Activated T-cell treated with anti-CD3 and anti-CD28 coated beads for 48 hours (primary cell): ENCODE data around the gene GABRR3.
A peak's percentile ranks its signal among the peaks of the same experiment; 100 is the strongest.

ENCODE experiments used
- DNase-seq: peaks from one replicate; pipeline ENCODE4 v3.0.0-alpha.2; 2020; ENCODE audit warnings: low read depth

Gene GABRR3

DNA sequence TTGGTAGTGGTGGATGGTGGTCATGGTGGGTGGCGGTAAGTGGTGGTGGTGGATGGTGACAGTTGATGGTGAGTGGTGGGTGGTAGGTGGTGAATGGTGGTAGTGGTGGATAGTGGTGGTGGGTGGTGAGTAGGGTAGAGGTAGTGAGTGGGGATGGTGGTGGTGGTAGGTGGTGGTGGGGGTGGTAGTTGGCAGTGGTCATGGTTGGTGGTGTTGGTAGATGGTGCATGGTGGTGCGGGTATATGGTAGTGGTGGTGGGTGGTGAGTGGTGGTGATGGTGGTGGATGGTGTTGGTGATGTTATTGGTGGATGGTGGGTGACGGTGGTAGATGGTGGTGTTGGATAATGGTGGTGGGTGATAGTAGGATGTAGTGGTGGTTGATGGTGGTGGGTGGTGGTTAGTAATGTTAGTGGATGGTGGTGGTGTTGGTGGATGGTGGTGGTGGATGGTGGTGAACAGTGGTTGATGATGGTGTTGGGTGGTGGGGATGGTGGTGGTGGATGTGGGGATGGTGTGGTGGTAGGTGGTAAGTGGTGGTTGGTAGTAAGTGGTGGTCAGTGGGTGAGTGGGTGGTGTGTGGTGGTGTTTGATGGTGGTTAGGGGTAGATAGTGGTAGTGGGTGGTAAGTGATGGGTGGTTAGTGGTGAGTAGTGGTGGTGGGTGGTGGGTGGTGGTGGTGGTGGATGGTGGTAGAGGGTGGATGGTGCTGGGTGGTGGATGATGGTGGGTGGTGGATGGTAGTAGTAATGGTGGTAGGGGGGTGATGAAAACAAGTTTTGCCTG is 46.1 kb downstream of the GABRR3 start:
- no peak for DNase-seq

DNA sequence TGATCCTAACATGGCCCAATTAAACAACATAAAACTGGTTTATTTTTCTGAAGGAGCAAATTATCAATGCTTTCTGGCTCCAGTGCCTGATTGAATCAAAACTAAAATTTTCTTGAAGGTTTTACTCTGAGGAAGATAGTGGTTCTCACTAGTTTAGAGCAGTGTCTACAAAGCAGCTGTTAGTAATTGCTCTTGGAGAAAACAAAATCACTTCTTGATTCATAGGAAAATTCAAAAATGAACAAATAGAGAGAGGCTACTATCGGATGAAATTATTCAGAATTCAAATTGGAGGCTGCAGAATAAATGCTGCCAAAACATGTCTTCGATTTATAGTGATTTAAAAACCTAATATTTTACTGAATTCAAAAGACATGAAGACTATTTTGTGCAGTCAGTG is 47.8 kb downstream of the GABRR3 start:
- no peak for DNase-seq

DNA sequence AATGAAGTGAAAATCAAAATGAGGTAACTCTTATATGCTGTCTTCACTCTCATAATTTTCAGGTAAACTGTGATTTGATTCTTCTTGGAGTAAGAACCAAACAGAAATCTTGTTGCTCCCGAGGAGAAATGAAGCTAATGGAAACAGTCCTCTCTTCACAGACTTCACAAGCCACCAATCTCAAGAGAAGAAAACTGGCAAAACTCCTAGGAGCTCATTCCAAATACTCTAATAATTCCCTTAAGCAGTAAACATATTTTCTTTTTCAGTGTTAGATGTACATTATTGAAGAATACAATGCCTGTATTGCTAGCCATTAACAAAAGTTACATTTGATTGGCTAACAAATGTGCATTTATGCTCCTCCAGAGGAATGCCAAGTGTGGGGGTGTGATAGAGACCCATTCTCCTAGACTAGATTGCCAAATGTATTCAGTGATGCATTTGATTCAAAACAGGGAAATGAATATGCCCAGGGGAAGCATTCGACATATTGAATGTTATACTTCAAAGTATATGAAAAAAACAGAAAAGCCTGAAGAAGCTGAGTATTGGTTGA is 51.1 kb downstream of the GABRR3 start:
- no peak for DNase-seq

DNA sequence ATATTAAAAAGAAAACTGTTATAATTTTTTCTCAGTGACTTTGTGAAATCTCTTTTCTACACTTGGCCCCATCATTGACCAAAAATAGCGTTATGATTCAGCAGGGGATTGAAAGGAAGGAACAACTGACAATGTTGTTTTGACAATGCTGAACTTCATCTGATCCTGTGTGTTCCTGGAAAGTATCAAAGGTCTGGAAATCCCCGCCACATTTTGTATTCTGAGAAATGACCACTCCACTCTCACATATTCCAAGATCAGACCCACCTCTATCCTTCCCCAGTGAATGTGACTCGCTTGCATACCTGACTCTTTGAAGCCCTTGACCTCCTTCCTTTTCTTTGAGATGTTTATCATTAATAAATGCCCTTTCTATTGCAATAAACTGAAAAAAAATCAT is 53.2 kb downstream of the GABRR3 start:
- no peak for DNase-seq

DNA sequence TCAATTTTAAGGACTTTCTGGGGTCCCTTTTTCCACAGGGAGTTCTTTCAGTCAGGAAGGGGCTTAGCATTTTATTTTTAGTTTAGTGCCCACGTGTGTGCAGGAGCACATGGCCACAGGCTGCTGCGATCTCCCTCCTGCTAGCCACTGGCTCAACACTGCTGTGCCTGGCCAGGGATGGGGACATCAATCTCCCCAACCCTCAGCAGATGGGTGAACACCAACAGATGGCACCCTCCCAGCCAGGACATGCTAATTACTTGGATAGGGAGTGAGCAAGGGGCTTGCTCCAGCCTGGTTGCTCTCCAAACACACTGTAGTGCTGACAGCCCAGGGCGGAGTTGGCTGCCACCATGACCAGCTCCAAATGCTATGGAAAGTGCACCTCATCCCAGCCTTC is 55.5 kb downstream of the GABRR3 start:
- DNase-seq, result no peak

DNA sequence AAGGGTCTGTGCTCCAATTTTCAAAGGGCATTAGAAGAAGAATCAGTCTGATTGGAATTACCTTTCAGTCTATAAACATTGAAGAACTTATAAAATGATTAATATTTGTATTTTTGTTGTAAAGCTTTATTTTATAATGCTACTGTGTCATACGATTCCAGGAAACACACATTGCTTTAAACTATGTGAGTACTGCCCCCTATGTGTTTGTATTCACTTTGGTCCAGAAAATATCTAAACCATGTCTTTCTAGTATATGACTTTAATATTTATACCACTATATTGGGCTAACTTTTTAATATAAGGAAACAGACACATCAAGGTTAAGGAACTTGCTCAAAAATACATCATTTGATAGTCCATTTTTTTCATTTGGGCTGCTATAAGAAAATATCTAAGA is 59.6 kb downstream of the GABRR3 start:
- DNase-seq, result no peak

DNA sequence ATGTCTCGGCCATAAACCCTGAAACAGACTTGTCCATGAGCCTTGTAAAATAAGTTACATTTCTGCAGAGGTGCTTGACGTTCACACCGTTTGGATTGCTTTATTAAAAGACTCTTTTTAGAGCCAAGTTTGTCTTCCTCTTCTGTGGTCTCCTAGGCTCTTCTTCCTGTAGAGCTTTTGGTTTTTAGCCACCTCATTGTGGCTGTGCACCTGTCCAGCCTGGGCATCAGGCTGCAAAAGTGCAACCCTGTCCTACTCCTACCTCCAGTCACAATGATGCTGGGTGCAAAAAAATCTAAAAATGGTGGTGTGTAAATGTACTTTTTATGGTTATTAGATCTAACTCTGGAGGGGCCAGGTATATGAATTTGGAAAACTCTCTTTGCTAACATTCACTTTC is 60.1 kb downstream of the GABRR3 start:
- no peak for DNase-seq

DNA sequence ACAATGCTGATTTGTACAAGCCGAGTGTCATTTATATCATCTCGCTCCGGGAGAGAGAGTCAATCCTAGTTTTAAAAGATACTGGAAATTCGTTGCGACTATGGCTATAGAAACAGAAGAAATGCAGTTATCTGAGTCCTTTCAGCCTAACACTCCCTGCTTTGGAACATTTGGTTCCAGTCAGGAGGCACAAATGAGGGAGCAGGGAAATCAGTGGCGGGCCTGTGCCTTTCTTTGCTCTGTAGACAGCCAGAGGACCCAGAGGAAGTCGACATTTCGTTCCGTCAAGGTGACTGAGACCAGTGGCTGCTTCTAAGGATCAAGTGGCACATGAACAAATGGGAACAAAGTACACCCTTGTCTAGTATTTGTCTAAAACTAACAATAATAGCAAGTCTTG is 62.1 kb downstream of the GABRR3 start:
- no peak for DNase-seq

DNA sequence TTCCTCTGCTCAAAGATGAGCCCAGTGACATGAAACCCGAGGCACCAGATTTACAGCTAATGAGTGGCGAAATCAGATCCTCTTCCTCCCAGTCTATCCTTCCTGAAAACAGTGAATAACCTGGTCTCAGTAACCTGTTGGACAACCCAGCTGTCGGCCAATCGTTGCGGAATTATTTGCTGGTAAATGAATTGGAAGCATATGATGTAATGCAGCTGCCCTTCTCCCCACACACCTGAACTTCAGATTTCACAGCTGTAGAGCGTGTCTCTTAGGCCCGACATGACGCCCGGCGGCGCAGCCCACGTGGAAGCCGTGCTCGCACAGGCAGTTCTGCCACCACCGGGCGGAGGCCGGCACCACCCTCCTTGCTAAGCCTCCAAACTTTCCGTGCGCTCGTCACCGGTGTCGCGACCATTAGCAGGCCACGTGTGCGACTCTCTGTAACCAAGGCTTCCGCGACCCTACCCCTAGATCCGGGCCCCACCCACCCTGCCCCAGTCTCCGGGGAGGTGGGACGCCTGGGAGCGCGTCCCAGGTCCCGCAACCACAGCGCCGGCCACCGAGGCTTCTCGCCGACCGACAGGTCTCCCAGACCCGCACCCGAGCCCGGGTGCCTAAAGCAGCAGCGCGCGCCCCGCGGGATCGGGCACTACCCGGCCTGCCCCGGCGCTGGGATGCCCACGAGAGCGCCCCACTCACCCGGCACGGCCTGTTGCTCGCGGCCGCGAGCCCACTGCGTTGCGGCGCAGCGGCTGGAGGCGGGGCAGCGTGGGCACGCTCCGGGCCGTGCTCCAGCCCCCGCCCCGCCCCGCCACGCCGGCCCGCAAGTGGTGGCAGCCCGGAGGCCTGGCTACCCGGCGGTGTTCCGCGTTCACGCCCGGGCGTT is 63.2 kb downstream of the GABRR3 start, which contains the start of gene RIOX2:
RIOX2 (minus strand) TSS at position 753 of the 889 bp plus-strand sequence. CDS start 4,838 bp downstream, outside the sequence.
- peak; percentile 74 for DNase-seq

DNA sequence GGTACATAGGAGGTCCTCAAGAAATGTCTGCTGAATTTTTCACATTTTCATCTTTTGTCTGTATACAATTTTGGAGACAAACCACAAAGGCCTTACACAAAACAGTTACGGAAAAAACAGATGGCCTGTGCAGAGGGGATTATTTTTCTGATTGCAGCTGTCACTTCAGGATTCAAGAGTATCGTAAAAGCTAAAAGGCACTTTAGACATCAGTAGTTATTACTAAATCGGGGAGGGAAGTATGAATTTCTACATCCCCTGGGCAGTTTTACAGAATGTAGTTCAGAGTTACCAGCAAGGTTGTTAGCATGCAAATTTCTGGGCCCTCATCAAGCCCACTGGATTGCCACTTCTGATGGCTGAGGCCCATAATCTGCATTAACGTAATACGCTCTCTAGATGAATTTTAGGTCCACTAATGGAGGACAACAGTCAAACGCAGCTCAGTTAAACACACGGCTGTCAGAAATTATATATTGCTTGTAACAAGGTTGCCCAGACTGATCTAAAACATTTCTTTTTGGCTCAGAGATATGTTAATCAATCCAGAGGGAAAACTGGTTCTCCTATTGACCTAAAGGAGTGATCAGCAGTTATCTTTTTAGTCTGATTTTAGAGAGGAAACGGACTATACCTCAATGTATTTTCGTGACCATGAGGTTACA is 64.0 kb downstream of the GABRR3 start:
- DNase-seq, result no peak

DNA sequence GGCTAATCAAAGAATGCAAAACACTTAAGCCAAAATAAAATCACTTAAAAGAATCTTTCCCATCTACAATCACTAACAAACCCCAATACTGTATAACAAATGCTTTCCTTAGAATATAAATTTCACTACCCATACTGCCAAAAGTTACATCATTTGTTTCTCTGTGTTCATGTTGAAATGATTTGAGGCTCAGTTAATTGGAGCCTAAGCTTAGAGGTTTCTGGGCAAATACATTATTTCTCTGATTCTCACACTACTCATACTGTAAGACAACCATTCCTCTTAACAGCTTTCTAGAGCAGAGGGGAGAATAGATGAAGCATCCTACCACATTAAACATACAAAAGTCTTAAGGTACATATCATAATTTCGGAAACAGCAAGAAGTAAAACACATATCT is 65.0 kb downstream of the GABRR3 start:
- DNase-seq, result no peak

DNA sequence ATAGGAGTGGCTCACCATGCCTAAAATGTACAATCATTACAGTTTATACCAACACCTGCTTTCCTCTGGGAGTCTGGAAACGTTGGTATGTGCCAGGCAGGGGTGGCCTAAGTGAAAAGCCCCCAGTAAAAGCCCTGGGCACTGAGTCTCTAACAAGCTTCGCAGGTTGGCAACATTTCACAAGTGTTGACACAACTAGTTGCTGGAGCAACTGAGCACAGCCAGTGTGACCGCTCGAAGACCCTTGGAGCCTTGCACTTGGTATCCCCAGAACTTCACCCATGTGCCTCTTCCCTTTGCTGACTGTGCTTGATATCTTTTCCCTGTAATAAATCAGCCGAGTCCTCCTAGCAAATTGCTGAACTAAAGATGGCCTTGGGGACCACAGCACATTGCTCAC is 65.6 kb downstream of the GABRR3 start:
- DNase-seq, result no peak

DNA sequence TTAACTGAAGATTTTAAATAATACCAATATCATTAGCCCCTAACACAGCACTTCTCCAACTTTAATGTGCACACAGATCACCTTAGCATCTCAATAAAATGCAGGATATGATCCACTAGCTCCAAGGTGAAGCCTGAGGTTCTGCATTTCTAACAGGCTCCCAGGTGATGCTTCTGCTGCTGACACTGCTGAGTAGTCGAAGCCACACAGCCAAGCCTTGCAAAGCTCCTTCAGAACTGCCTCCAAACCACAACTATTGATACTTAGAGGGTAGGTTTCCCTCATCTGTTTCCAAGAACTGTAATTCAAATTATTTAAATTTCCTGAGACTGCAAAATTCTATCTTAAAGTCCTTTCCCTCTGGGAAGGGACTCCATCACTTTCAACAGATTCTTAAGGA is 66.7 kb downstream of the GABRR3 start:
- no peak for DNase-seq

DNA sequence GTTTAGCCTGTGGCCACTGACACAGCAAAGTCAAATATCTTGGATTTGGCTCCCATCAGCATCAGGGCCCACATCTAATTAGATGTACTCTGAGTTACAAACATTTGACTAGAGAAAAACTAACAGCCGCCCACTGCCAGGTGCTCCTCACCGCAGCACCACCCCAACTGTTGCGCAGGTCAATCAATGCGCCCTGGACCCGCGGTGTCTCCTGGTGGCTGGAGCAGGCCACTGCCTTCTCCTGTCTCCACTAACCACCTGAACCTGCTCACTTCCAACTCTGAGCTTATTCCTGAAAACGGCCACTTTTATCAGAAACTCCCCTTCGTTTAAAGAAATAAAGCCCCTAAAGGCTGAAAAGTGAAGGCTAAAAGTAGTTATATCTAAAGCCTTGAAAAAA is 67.1 kb downstream of the GABRR3 start:
- no peak for DNase-seq

DNA sequence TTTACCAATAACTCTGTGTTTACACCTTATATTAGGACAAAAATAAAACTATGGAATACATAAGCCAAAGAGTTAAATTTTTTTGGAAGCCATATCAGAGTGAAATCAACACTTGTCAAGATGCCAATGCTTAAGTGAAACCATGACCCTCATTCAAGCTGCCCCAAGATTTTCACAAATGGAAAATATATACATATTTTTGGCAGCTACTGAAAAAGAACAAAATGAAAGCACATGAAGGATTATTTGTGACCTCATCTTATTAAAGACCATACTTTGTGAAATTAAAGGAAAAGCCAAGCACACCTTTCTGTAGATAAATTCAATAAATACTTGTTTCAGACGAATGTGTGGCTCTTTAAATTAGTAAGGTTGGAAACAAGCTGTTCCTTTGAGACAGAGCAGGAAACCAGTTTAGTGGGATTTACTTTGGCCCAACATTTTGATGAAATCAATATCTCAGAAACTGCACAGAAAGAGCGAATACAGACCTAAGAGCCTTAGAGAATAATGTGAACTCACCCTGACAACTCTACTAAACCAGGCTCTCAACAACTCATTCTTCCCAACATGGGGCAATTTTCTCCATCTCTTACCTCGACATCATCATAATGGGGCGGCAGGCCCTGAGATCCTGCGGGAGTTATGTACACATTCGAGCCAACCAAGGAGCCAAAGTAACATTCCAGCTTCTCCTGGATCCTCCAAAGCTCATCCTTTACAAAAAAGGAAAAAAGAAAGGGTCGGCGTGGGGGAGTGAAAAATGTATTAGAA is 73.9 kb downstream of the GABRR3 start:
- no peak for DNase-seq

DNA sequence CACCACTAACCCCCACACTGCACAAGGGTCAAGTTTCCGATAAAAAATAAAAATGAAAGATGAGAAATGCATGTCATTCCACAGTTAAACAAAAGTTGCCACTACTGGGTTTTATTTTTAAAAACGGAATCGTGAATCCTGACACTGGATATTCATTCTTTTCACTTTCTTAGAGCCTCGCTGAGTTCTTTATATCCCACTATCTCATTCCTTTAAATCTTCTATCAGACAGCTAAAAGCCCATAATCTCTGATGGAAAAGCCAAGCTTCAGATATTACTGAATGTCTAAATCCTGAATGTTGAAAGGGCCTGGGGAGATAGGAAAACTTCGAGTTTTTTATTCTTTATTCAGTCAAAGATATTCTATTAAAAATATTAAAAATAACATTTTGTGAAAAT is 74.6 kb downstream of the GABRR3 start:
- DNase-seq, result no peak

DNA sequence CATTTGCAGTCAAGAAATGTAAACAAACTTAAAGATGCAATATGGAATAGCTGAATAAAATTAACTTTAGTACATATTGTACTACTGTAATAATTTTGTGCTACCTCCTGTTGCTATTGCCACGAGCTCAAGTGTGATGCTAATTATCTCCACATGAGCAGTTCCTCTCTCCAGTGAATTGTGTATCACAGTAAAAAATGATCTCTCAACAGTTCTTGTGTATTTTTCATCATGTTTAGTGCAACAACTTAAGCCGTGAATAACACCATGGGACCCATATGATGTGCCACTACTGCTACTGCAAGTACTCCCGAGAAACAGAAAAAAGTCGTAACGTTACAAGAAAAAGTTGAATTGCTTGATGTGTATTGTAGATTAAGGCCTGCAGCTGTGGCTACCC is 75.2 kb downstream of the GABRR3 start:
- no peak for DNase-seq

DNA sequence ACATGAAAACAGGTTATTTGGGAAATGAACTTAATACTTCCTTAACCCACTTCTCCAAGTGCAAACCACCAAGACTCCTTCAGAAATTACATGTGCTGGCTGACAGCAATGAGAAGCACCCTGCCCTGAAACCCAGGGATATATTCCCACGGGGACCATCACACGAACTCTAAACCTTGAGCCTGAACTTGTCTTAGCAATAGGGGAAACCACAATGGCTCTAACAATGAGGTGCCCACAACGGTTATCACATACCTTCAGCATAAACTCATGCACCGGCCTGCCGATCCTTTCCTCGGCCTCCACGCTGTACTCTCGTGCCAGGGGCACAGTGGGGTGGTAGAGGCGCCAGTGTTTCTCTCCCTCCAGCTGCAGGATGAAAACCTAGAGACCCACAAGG is 76.3 kb downstream of the GABRR3 start:
- DNase-seq, result no peak

DNA sequence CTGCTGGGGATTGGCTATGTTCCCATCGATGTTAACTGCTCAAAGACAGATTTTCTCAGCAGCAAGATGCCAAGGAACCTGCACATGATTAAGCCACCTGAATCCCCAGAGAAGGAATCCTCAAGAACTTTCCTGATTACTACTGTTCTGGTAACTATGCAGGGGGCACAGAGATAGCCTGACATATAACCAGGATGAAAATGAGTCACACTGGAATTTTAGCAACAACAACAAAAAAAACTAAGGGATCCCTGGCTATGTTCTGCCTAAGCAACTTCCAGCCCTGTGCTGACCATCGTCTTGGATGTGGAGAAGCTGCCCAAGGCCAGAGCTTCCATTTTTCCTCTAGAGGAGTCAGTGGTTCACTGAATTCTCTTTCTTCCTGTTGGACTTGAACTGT is 76.7 kb downstream of the GABRR3 start:
- no peak for DNase-seq

DNA sequence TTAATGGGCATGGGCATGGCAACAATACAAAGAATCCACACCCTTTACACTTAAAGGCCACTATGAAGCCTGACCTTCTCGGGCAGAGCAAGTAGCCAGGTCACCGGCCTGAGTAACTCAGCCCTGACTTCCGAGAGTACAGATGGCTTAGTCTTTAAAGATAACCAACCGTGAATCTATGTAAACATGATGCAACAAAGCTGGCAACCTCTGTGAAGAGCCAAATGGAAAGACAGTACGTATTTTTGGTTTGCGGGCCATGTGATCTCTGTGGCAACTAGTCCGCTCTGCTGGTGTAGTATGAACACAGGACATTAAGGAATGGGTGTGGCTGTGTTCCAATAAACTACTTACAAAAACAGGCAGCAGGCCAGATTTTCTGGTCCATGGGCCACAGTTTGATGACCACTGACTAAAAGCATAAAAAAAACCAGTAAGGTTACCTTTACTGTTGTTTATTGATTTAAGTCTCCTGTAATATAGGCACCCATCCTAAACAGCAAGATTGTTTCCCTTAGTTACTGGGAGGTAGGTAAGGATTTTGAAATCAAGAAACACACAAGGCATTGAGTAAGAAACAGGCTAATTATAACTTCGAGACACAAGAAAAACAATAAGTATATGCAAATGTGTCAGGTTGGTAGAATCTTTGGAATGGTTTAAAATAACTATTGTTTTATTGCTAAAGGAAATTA is 77.4 kb downstream of the GABRR3 start:
- DNase-seq, result no peak

DNA sequence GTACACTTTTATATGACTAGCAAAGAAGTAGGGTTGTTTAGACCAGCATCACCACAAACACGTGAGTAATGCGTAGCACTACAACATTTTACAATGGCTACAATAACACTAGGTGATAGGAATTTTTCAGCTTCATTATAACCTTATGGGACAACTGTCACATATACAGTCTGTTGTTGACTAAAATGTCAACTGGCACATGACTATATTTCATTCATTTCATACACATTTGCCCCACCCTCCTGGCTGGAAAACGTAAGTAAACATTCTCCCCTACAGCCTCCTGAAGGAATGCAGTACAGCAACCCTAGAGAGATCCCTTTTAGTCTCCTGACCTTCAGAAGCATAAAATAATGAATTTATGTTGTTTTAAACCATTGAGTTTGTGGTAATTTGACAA is 79.1 kb downstream of the GABRR3 start:
- no peak for DNase-seq
